HCT116 (cell line): ENCODE results near the gene SMARCAL1. TPM values are rescaled to one million over a fixed set of nuclear protein-coding genes. Genes with fewer than 3 reads are reported as not detected.

Experiments used
- ATAC-seq: fragments of 200-7000 bp; cut with Tn5 transposase; 2 replicates; pipeline ENCODE4 v1.9.1; 2020; ENCODE audit warnings: mild to moderate bottlenecking, moderate library complexity
- BruUV-seq: library from RNA; stranded (reverse); fragments of 400-500 nt; replicated peaks from 2 replicates; lab custom pipeline; 2021; lab: Mats Ljungman, UMichigan
- CTCF ChIA-PET: fragments of 300-600 bp; sonication (Branson Sonifier 250); formaldehyde crosslinking; loops from one replicate; lab custom pipeline; 2021; ENCODE audit warnings: antibody characterized with exemption; lab: Charles Lee
- POLR2A ChIA-PET: fragments of 300-600, 350-600 bp; sonication (Branson Sonifier 250); formaldehyde crosslinking; loops from one replicate; lab custom pipeline; 2021; ENCODE audit warnings: antibody characterized with exemption; lab: Charles Lee
- RAD21 ChIA-PET, 2 experiments: fragments of 300-600 bp; sonication (Branson Sonifier 250); formaldehyde crosslinking; loops; one replicate each; lab custom pipeline; 2023; ENCODE audit warnings: low total read pairs in 2 of 2; ENCODE audit not compliant: uncharacterized antibody in 2 of 2, unreplicated experiment in 2 of 2, low non-redundant PET in 1 of 2; lab: Charles Lee
- DNase-seq: peaks from one replicate; pipeline ENCODE4 v3.0.0-alpha.2; 2010; ENCODE audit warnings: low read depth, low spot score
- H2AFZ ChIP-seq: fragments of 200-600 bp; shearing (Covaris generic), sonication (generic); 2 replicates; pipeline ENCODE4 v1.6.1; 2017; ENCODE audit warnings: low read depth, mixed run types, mixed read lengths, antibody characterized with exemption, low read length; ENCODE audit not compliant: poor library complexity, severe bottlenecking
- H3K27ac ChIP-seq: 2 replicates; pipeline ENCODE4 v1.5.1; 2012; ENCODE audit warnings: low read depth, low read length
- H3K27me3 ChIP-seq: fragments of 200-600 bp; sonication (generic); 2 replicates; pipeline ENCODE4 v1.6.1; 2016; ENCODE audit warnings: mixed run types, low read length, mixed read lengths; ENCODE audit not compliant: insufficient read depth
- H3K36me3 ChIP-seq, 2 experiments: fragments of 200-500 bp in 1 of 2; fragments of 200-600 bp in 1 of 2; sonication (Bioruptor generic) in 1 of 2; sonication (generic) in 1 of 2; 2 replicates each; pipeline versions ENCODE4 v1.5.1 to v1.6.1; 2014 to 2016; ENCODE audit warnings: low read length in 2 of 2, inconsistent platforms in 1 of 2, mixed read lengths in 1 of 2, mixed run types in 1 of 2; ENCODE audit not compliant: insufficient read depth in 2 of 2, control insufficient read depth in 1 of 2
- H3K4me1 ChIP-seq, 2 experiments: fragments of 200-600 bp in 1 of 2; sonication (generic) in 1 of 2; 2 replicates each; pipeline versions ENCODE4 v1.5.1 to v1.6.1; 2012 to 2017; ENCODE audit warnings: low read length in 2 of 2, inconsistent platforms in 1 of 2, mild to moderate bottlenecking in 1 of 2, mixed read lengths in 1 of 2, mixed run types in 1 of 2, moderate library complexity in 1 of 2; ENCODE audit not compliant: insufficient read depth in 2 of 2, control insufficient read depth in 1 of 2
- H3K4me2 ChIP-seq: fragments of 200-600 bp; sonication (generic); 2 replicates; pipeline ENCODE4 v1.6.1; 2017; ENCODE audit warnings: mixed run types, low read length, mixed read lengths
- H3K4me3 ChIP-seq, 2 experiments: fragments of 200-600 bp in 1 of 2; sonication (generic) in 1 of 2; replicated peaks in 1 of 2; 2 replicates each; pipeline ENCODE4 v1.5.1; 2011 to 2016; ENCODE audit warnings: low read length in 2 of 2, control low read depth in 1 of 2, low read depth in 1 of 2, mild to moderate bottlenecking in 1 of 2, mixed read lengths in 1 of 2, mixed run types in 1 of 2
- H3K79me2 ChIP-seq: fragments of 200-600 bp; sonication (generic); 2 replicates; pipeline ENCODE4 v1.6.1; 2017; ENCODE audit warnings: mild to moderate bottlenecking, mixed run types, low read length, moderate library complexity, mixed read lengths; ENCODE audit not compliant: insufficient read depth
- H3K9ac ChIP-seq: fragments of 200-600 bp; sonication (generic); 2 replicates; pipeline ENCODE4 v1.6.1; 2016; ENCODE audit warnings: low read length, mixed read lengths
- H3K9me2 ChIP-seq: fragments of 200-600 bp; sonication (generic), shearing (Covaris generic); 2 replicates; pipeline ENCODE4 v1.6.1; 2017; ENCODE audit warnings: mixed run types, mild to moderate bottlenecking, moderate library complexity; ENCODE audit not compliant: insufficient read depth
- H3K9me3 ChIP-seq, 2 experiments: fragments of 200-500 bp in 1 of 2; fragments of 200-600 bp in 1 of 2; sonication (Bioruptor generic) in 1 of 2; sonication (generic) in 1 of 2; 2 replicates each; pipeline ENCODE4 v1.6.1; 2014 to 2017; ENCODE audit warnings: low read length in 2 of 2, mixed read lengths in 2 of 2, inconsistent platforms in 1 of 2, low read depth in 1 of 2, mild to moderate bottlenecking in 1 of 2, mixed run types in 1 of 2, moderate library complexity in 1 of 2; ENCODE audit not compliant: control insufficient read depth in 1 of 2, insufficient read depth in 1 of 2
- H4K20me1 ChIP-seq: fragments of 200-600 bp; sonication (generic), shearing (Covaris generic); 2 replicates; pipeline ENCODE4 v1.6.1; 2017; ENCODE audit warnings: mixed run types, mild to moderate bottlenecking, moderate library complexity; ENCODE audit not compliant: insufficient read depth
- EZH2phosphoT487 ChIP-seq: fragments of 200-600 bp; IDR thresholded peaks from 2 replicates; pipeline ENCODE4 v1.6.1; 2018; ENCODE audit warnings: antibody characterized with exemption, borderline replicate concordance
- FOSL1 ChIP-seq: IDR thresholded peaks from 2 replicates; pipeline ENCODE4 v1.6.1; 2012; ENCODE audit warnings: low read depth
- MAX ChIP-seq: IDR thresholded peaks from 2 replicates; pipeline ENCODE4 v1.6.1; 2012
- POLR2A ChIP-seq: IDR thresholded peaks from 2 replicates; pipeline ENCODE4 v1.7.0; 2011; ENCODE audit warnings: borderline replicate concordance; ENCODE audit not compliant: insufficient read depth, insufficient read length; ENCODE audit errors: extremely low read depth
- POLR2AphosphoS5 ChIP-seq: IDR thresholded peaks from 2 replicates; pipeline ENCODE4 v1.6.1; 2011; ENCODE audit warnings: mild to moderate bottlenecking, low read depth, low read length, moderate library complexity
- SP1 ChIP-seq: IDR thresholded peaks from 2 replicates; pipeline ENCODE4 v1.6.1; 2012; ENCODE audit warnings: low read depth
- TCF7L2 ChIP-seq: IDR thresholded peaks from 2 replicates; pipeline ENCODE4 v1.7.0; 2011; ENCODE audit warnings: borderline replicate concordance, inconsistent platforms; ENCODE audit not compliant: insufficient read depth, insufficient read length; ENCODE audit errors: extremely low read depth
- ZFX ChIP-seq: fragments of 450-650 bp; IDR thresholded peaks from 2 replicates; pipeline ENCODE4 v1.6.1; 2017
- intact Hi-C: fragments of 100-400 bp; cut with micrococcal nuclease; formaldehyde crosslinking; loops from 2 replicates; pipeline ENCODE4 v1.10.0; 2022
- total RNA-seq: library from RNA; stranded (reverse); gene quantifications from one replicate; pipeline ENCODE4 v1.2.1, GENCODE V29; 2021; ENCODE audit not compliant: unreplicated experiment
- TF ChIP-seq, protein P1 (sequence below): IDR thresholded peaks from 2 replicates; pipeline ENCODE4 v1.6.1; 2012; ENCODE audit warnings: low read depth
- TF ChIP-seq, protein P2 (sequence below): IDR thresholded peaks from 2 replicates; pipeline ENCODE4 v1.6.1; 2011; ENCODE audit warnings: mild to moderate bottlenecking, low read length, moderate library complexity; ENCODE audit not compliant: insufficient replicate concordance; ENCODE audit errors: extremely low read depth
- TF ChIP-seq, protein P3 (sequence below), 3 experiments: fragments of 200-600 bp in 1 of 3; sonication (generic) in 1 of 3; IDR thresholded peaks in 2 of 3; conservative IDR thresholded peaks in 1 of 3; 2 replicates each; pipeline ENCODE4 v1.5.1; 2012 to 2017; ENCODE audit warnings: low read depth in 2 of 3, low read length in 2 of 3, antibody characterized with exemption in 1 of 3, borderline replicate concordance in 1 of 3, control low read depth in 1 of 3, mild to moderate bottlenecking in 1 of 3, mixed read lengths in 1 of 3, mixed run types in 1 of 3, moderate library complexity in 1 of 3; ENCODE audit not compliant: insufficient read depth in 1 of 3

The SMARCAL1 gene
- total RNA-seq, 1 experiment from 2014 or later: 18.0 TPM

DNA sequence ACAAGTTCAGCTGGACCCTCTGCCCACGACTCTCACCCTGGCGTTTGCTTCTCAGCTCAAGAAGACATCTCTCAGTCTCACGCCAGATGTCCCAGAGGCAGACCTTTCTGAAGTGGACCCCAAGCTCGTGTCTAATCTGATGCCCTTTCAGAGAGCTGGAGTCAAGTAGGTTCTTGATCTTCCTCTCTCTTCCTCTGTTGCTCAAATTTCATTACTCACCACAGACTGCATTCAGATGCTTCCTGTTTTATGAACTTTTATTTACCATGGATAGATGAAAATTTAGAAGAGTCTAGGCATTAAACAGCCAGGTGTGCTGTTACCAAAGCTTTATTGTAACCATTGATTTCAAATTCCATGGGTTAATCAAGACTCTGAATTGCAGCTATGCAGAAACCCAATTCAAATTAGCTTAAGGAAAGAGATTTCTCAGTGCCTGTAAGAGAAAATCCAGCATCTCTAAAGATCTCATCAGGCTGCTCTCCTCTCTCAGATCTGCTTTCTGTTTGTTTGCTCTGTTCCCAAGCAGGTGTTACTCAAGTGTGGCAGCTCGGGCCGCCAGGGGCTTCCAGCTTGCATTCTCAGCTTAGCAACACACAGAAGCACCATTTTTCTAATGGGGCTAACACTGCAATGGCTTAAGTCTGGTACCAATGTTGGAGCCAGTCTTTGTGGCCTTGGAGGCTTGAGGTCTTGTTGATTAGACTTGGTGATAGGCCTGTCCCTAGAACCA, 16.5 kb downstream of the SMARCAL1 start:
- Histone ChIP-seq H3K27ac (no peak overlapping the region), H3K9me3 (peaks cover 0 to 3% of the 10 kb centered on the region in 2 experiments; a peak in 1 of 4 replicates), H2AFZ (no peak overlapping the region), H3K4me2 (no peak overlapping the region), H3K79me2 (no peaks in the 10 kb centered on the region), H3K36me3 (peaks cover 12 to 19% of the 10 kb centered on the region in 2 experiments), H3K27me3 (no peaks in the 10 kb centered on the region), H3K9me2 (no peaks in the 10 kb centered on the region), H4K20me1 (no peaks in the 10 kb centered on the region), H3K4me3 (no peak overlapping the region), H3K9ac (no peak overlapping the region), H3K4me1 (0 out of 4 replicates have a peak, but pooled peaks cover 0 to 5% of the 10 kb centered on the region in 2 experiments)
- ChIA-PET CTCF (no interaction called here), RAD21 (no interaction called here), POLR2A (no interaction called here)
- BruUV-seq: no TSS peak
- TF ChIP-seq POLR2A: no peak
- ATAC-seq (no peak), DNase-seq (no peak)
- intact Hi-C loops: no loop called here

GRCh38 chr2:216429428-216429827, 17.1 kb downstream of the SMARCAL1 start:
- no TSS peak for BruUV-seq
- no peaks in the 10 kb centered on the region for H4K20me1 ChIP-seq
- CTCF ChIA-PET: no interaction called here
- TF ChIP-seq, protein P1, sequence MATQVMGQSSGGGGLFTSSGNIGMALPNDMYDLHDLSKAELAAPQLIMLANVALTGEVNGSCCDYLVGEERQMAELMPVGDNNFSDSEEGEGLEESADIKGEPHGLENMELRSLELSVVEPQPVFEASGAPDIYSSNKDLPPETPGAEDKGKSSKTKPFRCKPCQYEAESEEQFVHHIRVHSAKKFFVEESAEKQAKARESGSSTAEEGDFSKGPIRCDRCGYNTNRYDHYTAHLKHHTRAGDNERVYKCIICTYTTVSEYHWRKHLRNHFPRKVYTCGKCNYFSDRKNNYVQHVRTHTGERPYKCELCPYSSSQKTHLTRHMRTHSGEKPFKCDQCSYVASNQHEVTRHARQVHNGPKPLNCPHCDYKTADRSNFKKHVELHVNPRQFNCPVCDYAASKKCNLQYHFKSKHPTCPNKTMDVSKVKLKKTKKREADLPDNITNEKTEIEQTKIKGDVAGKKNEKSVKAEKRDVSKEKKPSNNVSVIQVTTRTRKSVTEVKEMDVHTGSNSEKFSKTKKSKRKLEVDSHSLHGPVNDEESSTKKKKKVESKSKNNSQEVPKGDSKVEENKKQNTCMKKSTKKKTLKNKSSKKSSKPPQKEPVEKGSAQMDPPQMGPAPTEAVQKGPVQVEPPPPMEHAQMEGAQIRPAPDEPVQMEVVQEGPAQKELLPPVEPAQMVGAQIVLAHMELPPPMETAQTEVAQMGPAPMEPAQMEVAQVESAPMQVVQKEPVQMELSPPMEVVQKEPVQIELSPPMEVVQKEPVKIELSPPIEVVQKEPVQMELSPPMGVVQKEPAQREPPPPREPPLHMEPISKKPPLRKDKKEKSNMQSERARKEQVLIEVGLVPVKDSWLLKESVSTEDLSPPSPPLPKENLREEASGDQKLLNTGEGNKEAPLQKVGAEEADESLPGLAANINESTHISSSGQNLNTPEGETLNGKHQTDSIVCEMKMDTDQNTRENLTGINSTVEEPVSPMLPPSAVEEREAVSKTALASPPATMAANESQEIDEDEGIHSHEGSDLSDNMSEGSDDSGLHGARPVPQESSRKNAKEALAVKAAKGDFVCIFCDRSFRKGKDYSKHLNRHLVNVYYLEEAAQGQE: no peak
- TF ChIP-seq, protein P2, sequence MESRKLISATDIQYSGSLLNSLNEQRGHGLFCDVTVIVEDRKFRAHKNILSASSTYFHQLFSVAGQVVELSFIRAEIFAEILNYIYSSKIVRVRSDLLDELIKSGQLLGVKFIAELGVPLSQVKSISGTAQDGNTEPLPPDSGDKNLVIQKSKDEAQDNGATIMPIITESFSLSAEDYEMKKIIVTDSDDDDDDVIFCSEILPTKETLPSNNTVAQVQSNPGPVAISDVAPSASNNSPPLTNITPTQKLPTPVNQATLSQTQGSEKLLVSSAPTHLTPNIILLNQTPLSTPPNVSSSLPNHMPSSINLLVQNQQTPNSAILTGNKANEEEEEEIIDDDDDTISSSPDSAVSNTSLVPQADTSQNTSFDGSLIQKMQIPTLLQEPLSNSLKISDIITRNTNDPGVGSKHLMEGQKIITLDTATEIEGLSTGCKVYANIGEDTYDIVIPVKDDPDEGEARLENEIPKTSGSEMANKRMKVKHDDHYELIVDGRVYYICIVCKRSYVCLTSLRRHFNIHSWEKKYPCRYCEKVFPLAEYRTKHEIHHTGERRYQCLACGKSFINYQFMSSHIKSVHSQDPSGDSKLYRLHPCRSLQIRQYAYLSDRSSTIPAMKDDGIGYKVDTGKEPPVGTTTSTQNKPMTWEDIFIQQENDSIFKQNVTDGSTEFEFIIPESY: no peak
- TF ChIP-seq TCF7L2 (no peak), MAX (no peak), POLR2AphosphoS5 (no peak), SP1 (no peak), FOSL1 (no peak), EZH2phosphoT487 (no peak), ZFX (no peak)
- TF ChIP-seq, protein P3, sequence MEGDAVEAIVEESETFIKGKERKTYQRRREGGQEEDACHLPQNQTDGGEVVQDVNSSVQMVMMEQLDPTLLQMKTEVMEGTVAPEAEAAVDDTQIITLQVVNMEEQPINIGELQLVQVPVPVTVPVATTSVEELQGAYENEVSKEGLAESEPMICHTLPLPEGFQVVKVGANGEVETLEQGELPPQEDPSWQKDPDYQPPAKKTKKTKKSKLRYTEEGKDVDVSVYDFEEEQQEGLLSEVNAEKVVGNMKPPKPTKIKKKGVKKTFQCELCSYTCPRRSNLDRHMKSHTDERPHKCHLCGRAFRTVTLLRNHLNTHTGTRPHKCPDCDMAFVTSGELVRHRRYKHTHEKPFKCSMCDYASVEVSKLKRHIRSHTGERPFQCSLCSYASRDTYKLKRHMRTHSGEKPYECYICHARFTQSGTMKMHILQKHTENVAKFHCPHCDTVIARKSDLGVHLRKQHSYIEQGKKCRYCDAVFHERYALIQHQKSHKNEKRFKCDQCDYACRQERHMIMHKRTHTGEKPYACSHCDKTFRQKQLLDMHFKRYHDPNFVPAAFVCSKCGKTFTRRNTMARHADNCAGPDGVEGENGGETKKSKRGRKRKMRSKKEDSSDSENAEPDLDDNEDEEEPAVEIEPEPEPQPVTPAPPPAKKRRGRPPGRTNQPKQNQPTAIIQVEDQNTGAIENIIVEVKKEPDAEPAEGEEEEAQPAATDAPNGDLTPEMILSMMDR (IDR thresholded peaks at IDR 0.05 in 2 of 3, conservative IDR thresholded peaks at IDR 0.05 in 1 of 3; ENCODE audit: borderline replicate concordance in 1 of 3, insufficient read depth in 1 of 3, low read depth in 2 of 3, low read length in 2 of 3): no peak

More at GRCh38 chr2:216429428-216429827, 17.1 kb downstream of the SMARCAL1 start:
- RAD21 ChIA-PET: no interaction called here
- no peak overlapping the region for H3K9ac ChIP-seq
- ATAC-seq (no peak), DNase-seq (no peak)
- no peaks in the 10 kb centered on the region for H3K79me2 ChIP-seq
- no peak overlapping the region for H3K4me2 ChIP-seq
- peaks cover 0 to 3% of the 10 kb centered on the region in 2 experiments; a peak in 1 of 4 replicates for H3K9me3 ChIP-seq
- no peaks in the 10 kb centered on the region for H3K9me2 ChIP-seq
- H3K27ac ChIP-seq: no peak overlapping the region
- no peaks in the 10 kb centered on the region for H3K27me3 ChIP-seq
- POLR2A ChIA-PET: no interaction called here
- intact Hi-C loops: no loop called here
- H2AFZ ChIP-seq: no peak overlapping the region
- H3K4me3 ChIP-seq: no peak overlapping the region
- H3K4me1 ChIP-seq: 0 out of 4 replicates have a peak, but pooled peaks cover 0 to 5% of the 10 kb centered on the region in 2 experiments
- peaks cover 12 to 14% of the 10 kb centered on the region in 2 experiments for H3K36me3 ChIP-seq
